ENCODE measurements around the gene FAM222A. TPM values are rescaled to one million over a fixed set of nuclear protein-coding genes. Genes with fewer than 3 reads are reported as not detected.

FAM222A gene
- total RNA-seq, 1 experiment from 2014 or later, result 5.5 TPM

- TF ChIP-seq EZH2 (IDR thresholded peaks at IDR 0.05; ENCODE audit: borderline replicate concordance, low read depth, low read length, poor library complexity, severe bottlenecking), result no peak
- TF ChIP-seq, protein P1, sequence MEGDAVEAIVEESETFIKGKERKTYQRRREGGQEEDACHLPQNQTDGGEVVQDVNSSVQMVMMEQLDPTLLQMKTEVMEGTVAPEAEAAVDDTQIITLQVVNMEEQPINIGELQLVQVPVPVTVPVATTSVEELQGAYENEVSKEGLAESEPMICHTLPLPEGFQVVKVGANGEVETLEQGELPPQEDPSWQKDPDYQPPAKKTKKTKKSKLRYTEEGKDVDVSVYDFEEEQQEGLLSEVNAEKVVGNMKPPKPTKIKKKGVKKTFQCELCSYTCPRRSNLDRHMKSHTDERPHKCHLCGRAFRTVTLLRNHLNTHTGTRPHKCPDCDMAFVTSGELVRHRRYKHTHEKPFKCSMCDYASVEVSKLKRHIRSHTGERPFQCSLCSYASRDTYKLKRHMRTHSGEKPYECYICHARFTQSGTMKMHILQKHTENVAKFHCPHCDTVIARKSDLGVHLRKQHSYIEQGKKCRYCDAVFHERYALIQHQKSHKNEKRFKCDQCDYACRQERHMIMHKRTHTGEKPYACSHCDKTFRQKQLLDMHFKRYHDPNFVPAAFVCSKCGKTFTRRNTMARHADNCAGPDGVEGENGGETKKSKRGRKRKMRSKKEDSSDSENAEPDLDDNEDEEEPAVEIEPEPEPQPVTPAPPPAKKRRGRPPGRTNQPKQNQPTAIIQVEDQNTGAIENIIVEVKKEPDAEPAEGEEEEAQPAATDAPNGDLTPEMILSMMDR (conservative IDR thresholded peaks at IDR 0.05; ENCODE audit: low read depth, low read length), result no peak
- POLR2A ChIA-PET (ENCODE audit: low non-redundant PET), result no interaction called here
- CTCF ChIA-PET, result interaction anchor here (1.2 kb wide), 1 partner anchor 100 kb away, joined by 3 read pairs; no protein-coding TSS in a partner anchor
- no peak for DNase-seq (ENCODE audit: low spot score)
- Histone ChIP-seq H3K4me3 (ENCODE audit: low read depth, low read length, poor library complexity, severe bottlenecking) (no peak overlapping the region), H3K4me1 (ENCODE audit: insufficient read depth, low read length, poor library complexity, severe bottlenecking) (no peaks in the 10 kb centered on the region), H3K27ac (ENCODE audit: low read depth, low read length, poor library complexity, severe bottlenecking) (no peak overlapping the region), H3K9me3 (ENCODE audit: low read depth, low read length, poor library complexity, severe bottlenecking) (no peaks in the 10 kb centered on the region), H3K36me3 (ENCODE audit: insufficient read depth, low read length, poor library complexity, severe bottlenecking) (no peaks in the 10 kb centered on the region), H3K27me3 (replicated peaks; ENCODE audit: insufficient read depth, low read depth, low read length, poor library complexity) (no peaks in the 10 kb centered on the region)
- intact Hi-C loops (cut with micrococcal nuclease; ENCODE audit: unreplicated experiment), result no loop called here
- BruUV-seq (replicated peaks), result no TSS peak
Observed at GRCh38 chr12:109697270-109697553, 16.4 kb upstream of the FAM222A start.

DNA sequence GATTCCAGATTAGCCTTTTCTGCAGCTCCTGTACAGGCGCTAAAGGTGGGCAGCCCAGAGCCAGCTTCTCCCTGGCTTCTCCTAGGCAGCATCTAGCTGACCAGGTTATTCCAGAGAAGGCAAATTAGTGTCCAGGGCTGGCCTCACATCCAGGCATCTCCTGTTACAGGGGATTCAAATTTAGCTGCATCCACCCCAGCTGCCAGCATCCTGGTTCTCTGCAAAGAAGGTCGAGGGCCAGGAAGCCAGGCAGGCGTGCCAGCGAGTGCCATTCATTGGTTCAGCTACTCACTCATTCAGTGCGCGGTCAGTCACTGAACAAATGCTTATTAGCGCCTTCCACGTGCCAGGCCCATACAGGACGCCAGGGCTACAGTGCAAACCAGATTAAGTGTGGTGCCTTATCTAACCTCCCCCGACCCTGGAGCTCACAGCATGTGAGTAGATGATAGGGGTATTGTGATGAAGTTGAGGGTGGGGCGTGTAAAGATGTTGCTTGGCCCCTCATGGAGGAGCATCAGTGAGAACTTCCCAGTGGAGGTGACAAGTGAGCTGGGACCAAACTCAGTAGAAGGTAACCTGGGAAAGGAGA lies 15.7 kb upstream of the FAM222A start:
- Histone ChIP-seq H3K27ac (ENCODE audit: low read depth, low read length, poor library complexity, severe bottlenecking) (no peak overlapping the region), H3K27me3 (replicated peaks; ENCODE audit: insufficient read depth, low read depth, low read length, poor library complexity) (no peaks in the 10 kb centered on the region), H3K36me3 (ENCODE audit: insufficient read depth, low read length, poor library complexity, severe bottlenecking) (no peaks in the 10 kb centered on the region), H3K9me3 (ENCODE audit: low read depth, low read length, poor library complexity, severe bottlenecking) (no peaks in the 10 kb centered on the region), H3K4me3 (ENCODE audit: low read depth, low read length, poor library complexity, severe bottlenecking) (no peak overlapping the region), H3K4me1 (ENCODE audit: insufficient read depth, low read length, poor library complexity, severe bottlenecking) (no peaks in the 10 kb centered on the region)
- ChIA-PET POLR2A (ENCODE audit: low non-redundant PET) (no interaction called here), CTCF (interaction anchor here (1.2 kb wide), 1 partner anchor 101 kb away, joined by 3 read pairs; no protein-coding TSS in a partner anchor)
- intact Hi-C loops (cut with micrococcal nuclease; ENCODE audit: unreplicated experiment), result no loop called here
- no TSS peak for BruUV-seq (replicated peaks)
- DNase-seq (ENCODE audit: low spot score), result no peak
- TF ChIP-seq EZH2 (IDR thresholded peaks at IDR 0.05; ENCODE audit: borderline replicate concordance, low read depth, low read length, poor library complexity, severe bottlenecking), result no peak
- TF ChIP-seq, protein P1 (conservative IDR thresholded peaks at IDR 0.05; ENCODE audit: low read depth, low read length), result no peak

GRCh38 chr12:109698820-109699219 lies 14.8 kb upstream of the FAM222A start:
- TF ChIP-seq, protein P1 (conservative IDR thresholded peaks at IDR 0.05; ENCODE audit: low read depth, low read length), result no peak
- no peak overlapping the region for H3K4me3 ChIP-seq (ENCODE audit: low read depth, low read length, poor library complexity, severe bottlenecking)
- ChIA-PET POLR2A (ENCODE audit: low non-redundant PET) (no interaction called here), CTCF (no interaction called here)
- no peaks in the 10 kb centered on the region for H3K9me3 ChIP-seq (ENCODE audit: low read depth, low read length, poor library complexity, severe bottlenecking)
- H3K36me3 ChIP-seq (ENCODE audit: insufficient read depth, low read length, poor library complexity, severe bottlenecking), result no peaks in the 10 kb centered on the region
- DNase-seq (ENCODE audit: low spot score), result no peak
- no peaks in the 10 kb centered on the region for H3K27me3 ChIP-seq (replicated peaks; ENCODE audit: insufficient read depth, low read depth, low read length, poor library complexity)
- intact Hi-C loops (cut with micrococcal nuclease; ENCODE audit: unreplicated experiment), result no loop called here
- BruUV-seq (replicated peaks), result no TSS peak
- no peaks in the 10 kb centered on the region for H3K4me1 ChIP-seq (ENCODE audit: insufficient read depth, low read length, poor library complexity, severe bottlenecking)
- no peak overlapping the region for H3K27ac ChIP-seq (ENCODE audit: low read depth, low read length, poor library complexity, severe bottlenecking)
